ENCODE data around the gene PGGT1B. TPM values are rescaled to one million over a fixed set of nuclear protein-coding genes. Genes with fewer than 3 reads are reported as not detected.

PGGT1B gene
- total and polyA plus RNA-seq, 9 of the 15 experiments (the other 6 are each of a cell fraction or from before 2014, with no cell fraction given) = 5.3 to 33.7 (median 19.8) TPM

- TF ChIP-seq, protein P1, sequence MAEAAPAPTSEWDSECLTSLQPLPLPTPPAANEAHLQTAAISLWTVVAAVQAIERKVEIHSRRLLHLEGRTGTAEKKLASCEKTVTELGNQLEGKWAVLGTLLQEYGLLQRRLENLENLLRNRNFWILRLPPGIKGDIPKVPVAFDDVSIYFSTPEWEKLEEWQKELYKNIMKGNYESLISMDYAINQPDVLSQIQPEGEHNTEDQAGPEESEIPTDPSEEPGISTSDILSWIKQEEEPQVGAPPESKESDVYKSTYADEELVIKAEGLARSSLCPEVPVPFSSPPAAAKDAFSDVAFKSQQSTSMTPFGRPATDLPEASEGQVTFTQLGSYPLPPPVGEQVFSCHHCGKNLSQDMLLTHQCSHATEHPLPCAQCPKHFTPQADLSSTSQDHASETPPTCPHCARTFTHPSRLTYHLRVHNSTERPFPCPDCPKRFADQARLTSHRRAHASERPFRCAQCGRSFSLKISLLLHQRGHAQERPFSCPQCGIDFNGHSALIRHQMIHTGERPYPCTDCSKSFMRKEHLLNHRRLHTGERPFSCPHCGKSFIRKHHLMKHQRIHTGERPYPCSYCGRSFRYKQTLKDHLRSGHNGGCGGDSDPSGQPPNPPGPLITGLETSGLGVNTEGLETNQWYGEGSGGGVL (CRISPR knock-in tag; IDR thresholded peaks at IDR 0.05) = no peak
Measured at GRCh38 chr5:115308815-115309214, 46.1 kb upstream of the PGGT1B start (continued).

- no peak for ATAC-seq
- H3K27me3 ChIP-seq (ENCODE audit: control insufficient read depth in 2 of 2, insufficient read depth in 2 of 2, low read length in 2 of 2) = no peaks in the 10 kb centered on the region
- no peaks in the 10 kb centered on the region for H4K20me1 ChIP-seq (replicated peaks; ENCODE audit: control insufficient read depth, insufficient read depth, low read length)
- H3K4me1 ChIP-seq (replicated peaks in 1 of 2; ENCODE audit: control insufficient read depth in 2 of 2, insufficient read depth in 2 of 2, low read length in 2 of 2) = no peaks in the 10 kb centered on the region
- H3K9me3 ChIP-seq (replicated peaks; ENCODE audit: control insufficient read depth, insufficient read depth, low read depth, low read length) = no peaks in the 10 kb centered on the region
- no peaks in the 10 kb centered on the region for H3K9me1 ChIP-seq (ENCODE audit: control insufficient read depth, insufficient read depth, low read length)
- TF ChIP-seq SREBF2 (CRISPR knock-in tag; IDR thresholded peaks at IDR 0.05) = no peak
- no peak for TF ChIP-seq MYBL2 (IDR thresholded peaks at IDR 0.05; ENCODE audit: low read depth)
- TF ChIP-seq MYBL2 (CRISPR knock-in tag; IDR thresholded peaks at IDR 0.05; ENCODE audit: borderline replicate concordance) = no peak
- no peak for TF ChIP-seq MCM5 (IDR thresholded peaks at IDR 0.05; ENCODE audit: low read depth)
- no peak for TF ChIP-seq EWSR1 (IDR thresholded peaks at IDR 0.05; ENCODE audit: borderline replicate concordance, low read depth, partially characterized antibody)
- no peak for TF ChIP-seq FIP1L1 (IDR thresholded peaks at IDR 0.05; ENCODE audit: low read depth, low read length, poor library complexity, severe bottlenecking)
- TF ChIP-seq ESRRB (CRISPR knock-in tag; IDR thresholded peaks at IDR 0.05; ENCODE audit: borderline replicate concordance) = no peak
- TF ChIP-seq KLF6 (CRISPR knock-in tag; IDR thresholded peaks at IDR 0.05; ENCODE audit: borderline replicate concordance) = no peak
- TF ChIP-seq ZZZ3 (IDR thresholded peaks at IDR 0.05) = no peak
- TF ChIP-seq, protein P2, sequence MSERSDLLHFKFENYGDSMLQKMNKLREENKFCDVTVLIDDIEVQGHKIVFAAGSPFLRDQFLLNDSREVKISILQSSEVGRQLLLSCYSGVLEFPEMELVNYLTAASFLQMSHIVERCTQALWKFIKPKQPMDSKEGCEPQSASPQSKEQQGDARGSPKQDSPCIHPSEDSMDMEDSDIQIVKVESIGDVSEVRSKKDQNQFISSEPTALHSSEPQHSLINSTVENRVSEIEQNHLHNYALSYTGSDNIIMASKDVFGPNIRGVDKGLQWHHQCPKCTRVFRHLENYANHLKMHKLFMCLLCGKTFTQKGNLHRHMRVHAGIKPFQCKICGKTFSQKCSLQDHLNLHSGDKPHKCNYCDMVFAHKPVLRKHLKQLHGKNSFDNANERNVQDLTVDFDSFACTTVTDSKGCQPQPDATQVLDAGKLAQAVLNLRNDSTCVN (CRISPR knock-in tag; IDR thresholded peaks at IDR 0.05) = no peak
- no peak overlapping the region for H2AFZ ChIP-seq (ENCODE audit: low read depth, low read length)
- H3K4me2 ChIP-seq (ENCODE audit: insufficient read depth, low read length) = no peak overlapping the region
- H3K27ac ChIP-seq (ENCODE audit: extremely low read depth, low read depth, low read length) = no peak overlapping the region
- no peak overlapping the region for H3K9ac ChIP-seq (ENCODE audit: insufficient read depth in 1 of 2, low read depth in 2 of 2, low read length in 2 of 2)
- intact Hi-C loops (cut with micrococcal nuclease) = loop anchor here (5.0 to 10.0 kb wide), 3 partner anchors 209 to 761 kb away; partner anchors contain the start of genes AP3S1 and ATG12
- ChIA-PET CTCF (ENCODE audit: low intra/inter-chr PET ratio) (interaction anchor here (0.6 kb wide), 1 partner anchor 269 kb away, joined by 5 read pairs; no protein-coding TSS in a partner anchor), POLR2A (interaction anchor here (1.3 kb wide), 1 partner anchor 10 kb away, joined by 4 read pairs; the partner anchor contains the start of gene CCDC112)
- no peak for DNase-seq (ENCODE audit: extremely low read depth in 1 of 4, low spot score in 3 of 4)
- no TSS peak for BruUV-seq (replicated peaks)
- no peak for FAIRE-seq
- WGBS (ENCODE audit: insufficient coverage, low coverage, missing lambda C conversion rate) = 14% methylated on average over 1 of the region's 1 CpG
- no peaks in the 10 kb centered on the region for H3K79me2 ChIP-seq (ENCODE audit: control insufficient read depth, insufficient read depth, low read length)
- H3K4me3 ChIP-seq = no peak overlapping the region
- H3K36me3 ChIP-seq (ENCODE audit: control insufficient read depth, insufficient read depth, low read length) = no peaks in the 10 kb centered on the region
- in situ Hi-C loops (cut with MboI) = loop anchor here (5.0 kb wide), 1 partner anchor 271 kb away; no protein-coding TSS in a partner anchor
Measured at GRCh38 chr5:115306011-115306536, 43.4 kb upstream of the PGGT1B start.
